Measurements from ENCODE around the gene TSPAN9. TPM values are rescaled to one million over a fixed set of nuclear protein-coding genes. Genes with fewer than 3 reads are reported as not detected.

Gene TSPAN9
- total RNA-seq, 4 donors from 2014 or later = 23.4 to 43.3 (median 29.4) TPM

DNA sequence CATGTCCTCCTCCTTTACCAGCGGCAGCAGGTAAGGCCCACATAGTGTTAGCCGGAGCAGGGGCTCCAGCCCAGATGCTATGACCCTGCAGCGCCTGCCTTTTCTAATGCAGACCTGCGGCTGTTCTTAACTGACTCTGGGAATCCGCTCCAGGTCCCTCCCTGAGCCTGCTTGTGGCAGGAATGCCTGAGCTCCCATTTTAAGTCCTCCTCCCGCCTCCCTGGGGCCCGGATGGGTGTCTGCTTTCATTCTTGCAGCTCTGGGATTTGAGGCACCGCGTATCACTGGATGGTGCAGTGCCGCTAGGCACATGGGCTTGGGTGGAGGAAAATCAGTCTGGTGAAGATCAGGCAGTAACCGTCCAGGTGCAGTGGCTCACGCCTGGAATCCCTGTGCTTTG is 7.6 kb downstream of the TSPAN9 start:
- TF ChIP-seq, protein P1, sequence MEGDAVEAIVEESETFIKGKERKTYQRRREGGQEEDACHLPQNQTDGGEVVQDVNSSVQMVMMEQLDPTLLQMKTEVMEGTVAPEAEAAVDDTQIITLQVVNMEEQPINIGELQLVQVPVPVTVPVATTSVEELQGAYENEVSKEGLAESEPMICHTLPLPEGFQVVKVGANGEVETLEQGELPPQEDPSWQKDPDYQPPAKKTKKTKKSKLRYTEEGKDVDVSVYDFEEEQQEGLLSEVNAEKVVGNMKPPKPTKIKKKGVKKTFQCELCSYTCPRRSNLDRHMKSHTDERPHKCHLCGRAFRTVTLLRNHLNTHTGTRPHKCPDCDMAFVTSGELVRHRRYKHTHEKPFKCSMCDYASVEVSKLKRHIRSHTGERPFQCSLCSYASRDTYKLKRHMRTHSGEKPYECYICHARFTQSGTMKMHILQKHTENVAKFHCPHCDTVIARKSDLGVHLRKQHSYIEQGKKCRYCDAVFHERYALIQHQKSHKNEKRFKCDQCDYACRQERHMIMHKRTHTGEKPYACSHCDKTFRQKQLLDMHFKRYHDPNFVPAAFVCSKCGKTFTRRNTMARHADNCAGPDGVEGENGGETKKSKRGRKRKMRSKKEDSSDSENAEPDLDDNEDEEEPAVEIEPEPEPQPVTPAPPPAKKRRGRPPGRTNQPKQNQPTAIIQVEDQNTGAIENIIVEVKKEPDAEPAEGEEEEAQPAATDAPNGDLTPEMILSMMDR (IDR thresholded peaks at IDR 0.05) = no peak
- DNase-seq (ENCODE audit: low spot score) = no peak
- ATAC-seq (ENCODE audit: low FRiP score) = no peak

DNA sequence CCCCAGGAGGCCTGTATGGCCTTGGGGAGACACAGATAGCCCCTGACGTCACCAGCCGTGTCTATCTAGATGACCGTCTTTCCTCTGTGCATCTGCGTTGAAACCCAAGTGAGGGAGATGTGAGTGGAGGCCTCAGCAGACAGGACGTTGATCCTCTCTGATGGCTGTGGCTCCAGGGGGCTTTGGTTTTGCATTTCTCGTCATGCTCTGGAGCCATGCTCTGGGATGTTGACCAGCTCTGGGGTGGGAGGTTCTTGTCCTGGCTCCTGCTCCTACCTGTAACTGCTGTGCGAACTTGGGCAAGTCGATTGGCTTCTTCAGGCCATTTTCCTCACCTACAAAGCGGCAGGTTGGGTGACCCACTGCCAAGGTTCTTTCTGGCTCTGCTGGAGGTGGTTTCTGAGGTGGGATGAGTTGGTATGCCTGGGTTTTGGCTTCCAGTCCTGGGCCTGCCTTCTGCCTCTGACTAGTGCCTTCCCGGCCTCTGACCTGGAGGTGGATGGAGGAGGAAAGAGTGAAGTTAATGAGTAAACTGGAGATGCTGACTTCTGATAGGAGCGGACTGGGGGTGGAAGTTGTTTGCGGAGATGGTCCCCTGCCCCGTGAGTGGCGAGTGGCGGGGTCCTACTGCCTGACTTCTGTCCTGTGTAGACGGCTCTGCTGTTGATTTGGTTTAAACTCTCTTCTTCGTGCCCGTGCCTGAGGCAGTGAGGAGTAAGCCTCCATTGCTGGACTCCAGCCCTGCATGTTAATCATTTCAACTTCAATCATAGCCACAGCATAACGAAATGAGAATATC is 8.4 kb downstream of the TSPAN9 start:
- TF ChIP-seq, protein P1 (IDR thresholded peaks at IDR 0.05) = no peak
- ATAC-seq (ENCODE audit: low FRiP score) = no peak
- no peak for DNase-seq (ENCODE audit: low spot score)

DNA sequence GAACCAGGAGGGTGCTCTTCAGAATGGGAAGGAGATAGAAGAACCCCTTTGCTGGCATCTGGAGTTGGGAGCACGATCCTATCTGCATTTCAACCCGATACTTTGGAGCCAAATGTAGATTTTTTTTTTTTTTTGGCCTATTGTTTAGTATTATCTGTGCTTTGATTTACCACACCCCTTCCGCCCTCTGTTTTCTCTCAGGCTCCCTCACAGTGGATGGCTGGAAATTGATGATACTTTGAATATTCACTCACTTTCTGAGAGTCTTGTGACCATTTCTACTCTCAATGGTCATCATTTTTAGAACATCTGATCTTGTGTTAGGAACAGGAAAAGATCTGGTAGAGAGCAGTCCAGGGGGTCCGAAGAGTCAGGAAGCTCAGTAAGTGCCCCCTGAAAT is 9.0 kb downstream of the TSPAN9 start:
- no peak for ATAC-seq (ENCODE audit: low FRiP score)
- no peak for DNase-seq (ENCODE audit: low spot score)
- TF ChIP-seq, protein P1 (IDR thresholded peaks at IDR 0.05) = no peak

DNA sequence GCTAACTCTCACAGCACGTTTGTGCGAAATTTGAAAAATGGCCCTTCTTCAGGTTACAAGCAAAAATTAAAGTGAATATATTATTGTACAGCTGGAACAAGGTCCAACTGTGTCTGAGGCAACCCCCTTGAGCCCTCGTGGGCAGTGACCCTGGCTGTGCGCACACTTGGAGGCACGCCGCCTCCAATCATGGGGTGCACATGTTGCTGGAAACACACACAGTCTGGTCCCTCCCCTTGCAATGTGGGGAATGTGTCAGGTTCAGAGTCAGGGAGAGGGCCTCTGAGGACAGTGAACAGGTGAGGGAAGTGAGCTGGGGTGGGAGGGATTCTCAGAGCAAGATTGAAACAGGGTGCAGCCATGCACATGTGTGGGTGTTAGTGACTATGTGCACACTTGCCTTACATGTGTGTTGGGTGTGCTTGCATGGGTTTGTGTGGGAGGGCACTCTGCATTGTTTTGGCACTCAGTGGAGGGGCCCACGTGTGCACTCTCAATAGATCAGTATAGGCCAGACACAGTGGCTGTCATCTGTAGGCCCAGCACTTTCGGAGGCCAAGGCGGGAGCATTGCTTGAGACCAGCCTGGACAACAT is 9.6 kb downstream of the TSPAN9 start:
- no peak for ATAC-seq (ENCODE audit: low FRiP score)
- TF ChIP-seq, protein P1 (IDR thresholded peaks at IDR 0.05) = no peak

DNA sequence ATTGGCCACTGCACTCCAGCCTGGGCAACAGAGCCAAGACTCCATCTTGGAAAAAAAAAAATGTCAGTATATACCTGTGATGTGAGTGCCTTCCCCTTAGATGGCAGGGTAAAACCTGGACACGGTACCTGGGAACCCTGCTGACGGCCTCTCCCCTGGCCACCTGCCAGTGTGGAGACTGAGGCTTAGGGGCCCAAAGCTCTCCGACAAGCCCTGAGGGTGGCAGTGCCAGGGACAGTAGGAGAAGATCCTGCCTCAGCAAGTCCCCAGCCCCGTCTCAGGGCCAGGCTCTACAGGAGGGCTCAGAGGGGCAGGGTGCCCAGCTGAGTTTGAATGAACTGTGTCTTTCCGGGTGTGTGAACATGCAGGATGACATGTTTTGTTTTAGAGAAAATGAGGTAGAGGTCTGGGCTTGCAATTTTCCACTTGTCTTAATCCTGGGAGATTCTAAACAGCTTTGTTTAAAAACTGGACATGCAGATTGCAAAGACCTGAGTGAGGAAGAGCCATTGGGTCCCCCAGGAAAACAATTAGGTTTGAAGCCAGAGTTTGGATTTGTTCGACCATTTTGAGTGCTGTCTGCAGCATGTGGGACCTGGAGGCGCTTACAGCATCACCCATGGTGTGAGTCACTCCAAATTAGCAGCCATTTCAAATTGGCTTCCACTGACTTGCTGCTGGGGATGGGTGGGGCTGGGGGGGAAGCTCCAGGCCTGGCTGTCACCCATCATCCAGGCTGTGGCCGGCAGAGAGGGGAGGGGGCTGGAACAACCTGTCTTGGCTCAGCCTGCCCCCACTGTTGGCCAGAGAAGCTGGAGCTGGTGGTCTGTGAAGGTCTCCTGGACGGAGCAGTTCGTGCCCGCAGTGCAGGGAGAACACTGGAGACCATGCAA is 10.8 kb downstream of the TSPAN9 start:
- TF ChIP-seq, protein P1 (IDR thresholded peaks at IDR 0.05) = no peak
- DNase-seq (ENCODE audit: low spot score) = no peak
- no peak for ATAC-seq (ENCODE audit: low FRiP score)

More for the DNA sequence above, 9.6 kb downstream of the TSPAN9 start:
- no peak for DNase-seq (ENCODE audit: low spot score)

DNA sequence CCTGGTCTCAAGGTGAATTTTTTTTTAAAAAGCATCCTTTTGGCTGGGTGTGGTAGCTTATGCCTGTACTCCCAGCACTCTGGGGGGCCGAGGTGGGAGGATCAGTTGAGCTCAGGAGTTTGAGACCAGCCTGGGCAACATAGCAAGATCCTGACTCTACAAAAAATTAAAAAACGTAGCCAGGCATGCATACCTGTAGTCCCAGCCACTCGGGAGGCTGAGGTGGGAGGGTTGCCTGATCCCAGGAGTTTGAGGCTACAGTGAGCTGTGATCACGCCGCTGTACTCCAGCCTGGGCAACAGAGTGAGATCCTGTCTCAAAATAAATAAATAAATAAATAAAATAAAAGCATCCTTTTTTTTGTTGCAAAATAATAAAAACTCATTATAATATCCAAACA is 12.4 kb downstream of the TSPAN9 start:
- ATAC-seq (ENCODE audit: low FRiP score) = no peak
- TF ChIP-seq, protein P1 (IDR thresholded peaks at IDR 0.05) = no peak
- DNase-seq (ENCODE audit: low spot score) = no peak

All from omental fat pad (tissue), 4 donors.